Measurements from ENCODE around the gene PHYKPL.

GRCh38 chr5:178204935-178205748 lies 27.5 kb downstream of the PHYKPL start:
- no peak for TF ChIP-seq CTCF (CRISPR knock-in tag; IDR thresholded peaks at IDR 0.05)
- TF ChIP-seq ZBTB40 (IDR thresholded peaks at IDR 0.05): no peak
- TF ChIP-seq ZBTB40 (CRISPR knock-in tag; IDR thresholded peaks at IDR 0.05): no peak
- no peak for TF ChIP-seq ZBTB26 (CRISPR knock-in tag; IDR thresholded peaks at IDR 0.05; ENCODE audit: borderline replicate concordance)
